Endothelial cell of umbilical vein (primary cell): ENCODE data around the gene KDM6B. TPM values are rescaled to one million over a fixed set of nuclear protein-coding genes. Genes with fewer than 3 reads are reported as not detected.

Source experiments
- BruUV-seq: library from RNA; stranded (reverse); fragments of 400-500 nt; replicated peaks from 2 replicates; lab custom pipeline; 2021; lab: Mats Ljungman, UMichigan
- CTCF ChIA-PET: fragments of 300-600, 350-600 bp; sonication (Branson Sonifier 250); formaldehyde crosslinking; loops from one replicate; lab custom pipeline; 2021; ENCODE audit warnings: antibody characterized with exemption, inconsistent platforms; lab: Charles Lee
- POLR2A ChIA-PET: fragments of 300-600, 350-600 bp; sonication (Branson Sonifier 250); formaldehyde crosslinking; loops from one replicate; lab custom pipeline; 2021; ENCODE audit warnings: antibody characterized with exemption, inconsistent platforms; lab: Charles Lee
- DNase-seq: peaks from one replicate; pipeline ENCODE4 v3.0.0-alpha.2; 2011; ENCODE audit warnings: low read depth, low spot score
- FAIRE-seq: peaks from 2 replicates; lab custom pipeline; 2011; peaks lifted over from hg19 to GRCh38; lab: Jason Lieb, UNC
- H2AFZ ChIP-seq: 2 replicates; pipeline ENCODE4 v1.6.0; 2012; ENCODE audit warnings: low read depth, low read length, control low read depth, inconsistent platforms
- H3K27ac ChIP-seq: 2 replicates; pipeline ENCODE4 v1.5.1; 2011; ENCODE audit warnings: low read depth, mild to moderate bottlenecking, control low read depth, low read length, moderate library complexity; ENCODE audit not compliant: insufficient read depth
- H3K27me3 ChIP-seq, 2 experiments: 2 replicates each; pipeline versions ENCODE4 v1.6.0 to v1.6.1; 2011; ENCODE audit warnings: low read length in 2 of 2, mixed read lengths in 1 of 2; ENCODE audit not compliant: control insufficient read depth in 2 of 2, insufficient read depth in 2 of 2
- H3K36me3 ChIP-seq, 2 experiments: 2 replicates in 1 of 2; 3 replicates in 1 of 2; pipeline ENCODE4 v1.5.1; 2011; ENCODE audit warnings: low read length in 2 of 2, mild to moderate bottlenecking in 1 of 2, moderate library complexity in 1 of 2; ENCODE audit not compliant: control insufficient read depth in 2 of 2, insufficient read depth in 2 of 2; ENCODE audit errors: extremely low read depth in 1 of 2
- H3K4me1 ChIP-seq: 3 replicates; pipeline ENCODE4 v1.5.1; 2011; ENCODE audit warnings: mild to moderate bottlenecking, low read length; ENCODE audit not compliant: control insufficient read depth, insufficient read depth; ENCODE audit errors: extremely low read depth
- H3K4me2 ChIP-seq: 2 replicates; pipeline ENCODE4 v1.6.1; 2011; ENCODE audit warnings: low read length, control low read depth, mixed read lengths; ENCODE audit not compliant: insufficient read depth
- H3K4me3 ChIP-seq, 3 experiments: fragments of 200-600 bp in 1 of 3; sonication (generic), shearing (Covaris generic) in 1 of 3; replicated peaks in 1 of 3; 2 replicates each; pipeline ENCODE4 v1.5.1; 2011 to 2016; ENCODE audit warnings: control low read depth in 3 of 3, low read length in 3 of 3, mild to moderate bottlenecking in 2 of 3, inconsistent platforms in 1 of 3, low read depth in 1 of 3, moderate library complexity in 1 of 3; ENCODE audit not compliant: insufficient read depth in 1 of 3
- H3K79me2 ChIP-seq: 2 replicates; pipeline ENCODE4 v1.6.0; 2012; ENCODE audit warnings: low read length, inconsistent platforms; ENCODE audit not compliant: control insufficient read depth, insufficient read depth
- H3K9ac ChIP-seq: replicated peaks from 2 replicates; pipeline ENCODE3; 2011; ENCODE audit warnings: low read length, control low read depth; ENCODE audit not compliant: insufficient read depth; ENCODE audit errors: extremely low read depth
- H3K9me1 ChIP-seq: replicated peaks from 3 replicates; pipeline ENCODE4 v1.6.0; 2011; ENCODE audit warnings: mild to moderate bottlenecking, low read length; ENCODE audit not compliant: control insufficient read depth, insufficient read depth; ENCODE audit errors: extremely low read depth
- H3K9me3 ChIP-seq: replicated peaks from 2 replicates; pipeline ENCODE4 v1.5.1; 2012; ENCODE audit warnings: low read length, inconsistent platforms; ENCODE audit not compliant: control insufficient read depth, insufficient read depth
- H4K20me1 ChIP-seq: replicated peaks from 2 replicates; pipeline ENCODE3; 2011; ENCODE audit warnings: mild to moderate bottlenecking, low read length; ENCODE audit not compliant: control insufficient read depth, insufficient read depth; ENCODE audit errors: extremely low read depth
- CTCF ChIP-seq, 2 donors: IDR thresholded peaks; 1 replicate in 1 of 2; 2 replicates in 1 of 2; pipeline ENCODE4 v1.5.1; 2011; ENCODE audit warnings: low read length in 2 of 2, mild to moderate bottlenecking in 2 of 2, moderate library complexity in 2 of 2, control low read depth in 1 of 2, inconsistent platforms in 1 of 2, low read depth in 1 of 2; ENCODE audit not compliant: insufficient read depth in 1 of 2; ENCODE audit errors: extremely low read depth in 1 of 2
- EZH2 ChIP-seq: IDR thresholded peaks from 2 replicates; pipeline ENCODE4 v1.6.1; 2012; ENCODE audit warnings: borderline replicate concordance, low read depth, mild to moderate bottlenecking, moderate library complexity, low read length, inconsistent platforms; ENCODE audit not compliant: severe bottlenecking
- FOS ChIP-seq: IDR thresholded peaks from 2 replicates; pipeline ENCODE4 v1.6.1; 2011; ENCODE audit warnings: mild to moderate bottlenecking, low read length, moderate library complexity, borderline replicate concordance; ENCODE audit not compliant: insufficient read depth
- GATA2 ChIP-seq: IDR thresholded peaks from 2 replicates; pipeline ENCODE4 v1.7.0; 2011; ENCODE audit warnings: low read depth, mild to moderate bottlenecking, moderate library complexity, mixed read lengths, low read length; ENCODE audit not compliant: insufficient read length, insufficient read depth
- JUN ChIP-seq: IDR thresholded peaks from 2 replicates; pipeline ENCODE4 v1.6.1; 2011; ENCODE audit warnings: borderline replicate concordance, low read depth; ENCODE audit not compliant: insufficient read length, insufficient read depth
- MYC ChIP-seq: IDR thresholded peaks from one replicate; pipeline ENCODE4 v1.6.1; 2011; ENCODE audit warnings: mild to moderate bottlenecking, low read depth, low read length
- POLR2A ChIP-seq: IDR thresholded peaks from 2 replicates; pipeline ENCODE4 v1.6.1; 2012; ENCODE audit warnings: low read depth, mild to moderate bottlenecking, control low read depth, low read length
- dilution Hi-C: fragments of 300-500 bp; cut with MboI; formaldehyde crosslinking; loops from one replicate; pipeline ENCODE4 v1.15.0; 2019; ENCODE audit warnings: low sequenced_read_pairs; ENCODE audit not compliant: extremely low pct_ligation_motif_present
- intact Hi-C: fragments of 100-400 bp; cut with micrococcal nuclease; formaldehyde crosslinking; loops from one replicate; pipeline ENCODE4 v1.10.0; 2022
- polyA plus RNA-seq, 4 experiments: library from polyadenylated mRNA; depleted of rRNA in 3 of 4; stranded (reverse) in 3 of 4; unstranded in 1 of 4; fragments of >200 nt; gene quantifications; 2 replicates each; pipeline versions ENCODE4 v1.2.1 to v1.2.3, GENCODE V29; 2011 to 2012; ENCODE audit warnings: missing spikeins in 1 of 4
- total RNA-seq: library from RNA; stranded (reverse); gene quantifications from 2 replicates; pipeline ENCODE4 v1.2.3, GENCODE V29; 2021

KDM6B gene
- total and polyA plus RNA-seq, 2 donors (not counting 3 experiments of a cell fraction or from before 2014, with no cell fraction given): 1.8 to 17.8 TPM

GRCh38 chr17:7834542-7834956 lies 532 bp downstream of the KDM6B start:
- Histone ChIP-seq H3K4me2 (peak overlapping the region; percentile 79), H3K27me3 (peaks cover 0 to 3% of the 10 kb centered on the region in 2 experiments), H3K9ac (peak overlapping the region; percentile 96), H3K4me3 (peak overlapping the region; percentile 34 to 64 (median 61)), H3K9me3 (no peaks in the 10 kb centered on the region), H3K79me2 (no peaks in the 10 kb centered on the region), H3K9me1 (no peaks in the 10 kb centered on the region), H3K36me3 (no peaks in the 10 kb centered on the region), H3K27ac (peak overlapping the region; percentile 94), H4K20me1 (no peaks in the 10 kb centered on the region), H2AFZ (peak overlapping the region; percentile 68), H3K4me1 (peaks cover 32% of the 10 kb centered on the region)
- DNase-seq (no peak), FAIRE-seq (no peak)
- intact Hi-C loops (loop anchor here (1.0 kb wide), 2 partner anchors 17 to 53 kb away; no protein-coding TSS in a partner anchor), dilution Hi-C loops (no loop called here)
- BruUV-seq: no TSS peak
- CTCF ChIA-PET: interaction anchor here (0.8 to 5.8 kb wide), 20 partner anchors 9 to 226 kb away, joined by 3 to 32 read pairs (median 4); partner anchors contain the start of genes CHD3, CYB5D1, NAA38 and TMEM88
- POLR2A ChIA-PET: interaction anchor here (1.6 kb wide), 1 partner anchor 10 kb away, joined by 6 read pairs; no protein-coding TSS in a partner anchor
- TF ChIP-seq MYC: no peak
- TF ChIP-seq JUN: no peak
- TF ChIP-seq POLR2A: no peak
- TF ChIP-seq EZH2: no peak
- TF ChIP-seq CTCF (IDR thresholded peaks at IDR 0.05; ENCODE audit: extremely low read depth in 1 of 2, insufficient read depth in 1 of 2, low read depth in 1 of 2, low read length in 2 of 2): no peak
- no peak for TF ChIP-seq GATA2
- TF ChIP-seq FOS: no peak
